Measurements from ENCODE around the gene SYCE1L.

GRCh38 chr16:77250400-77250799 is 51.2 kb downstream of the SYCE1L start:
- TF ChIP-seq CTCF (IDR thresholded peaks at IDR 0.05) (no peak), EP300 (IDR thresholded peaks at IDR 0.05) (no peak), POLR2AphosphoS5 (IDR thresholded peaks at IDR 0.05) (no peak)

All from gastroesophageal sphincter (tissue), 3 donors.